ENCODE data around the gene SCCPDH. TPM values are rescaled to one million over a fixed set of nuclear protein-coding genes. Genes with fewer than 3 reads are reported as not detected.

Gene SCCPDH
- total RNA-seq, 1 experiment from 2014 or later, result 10.9 TPM

DNA sequence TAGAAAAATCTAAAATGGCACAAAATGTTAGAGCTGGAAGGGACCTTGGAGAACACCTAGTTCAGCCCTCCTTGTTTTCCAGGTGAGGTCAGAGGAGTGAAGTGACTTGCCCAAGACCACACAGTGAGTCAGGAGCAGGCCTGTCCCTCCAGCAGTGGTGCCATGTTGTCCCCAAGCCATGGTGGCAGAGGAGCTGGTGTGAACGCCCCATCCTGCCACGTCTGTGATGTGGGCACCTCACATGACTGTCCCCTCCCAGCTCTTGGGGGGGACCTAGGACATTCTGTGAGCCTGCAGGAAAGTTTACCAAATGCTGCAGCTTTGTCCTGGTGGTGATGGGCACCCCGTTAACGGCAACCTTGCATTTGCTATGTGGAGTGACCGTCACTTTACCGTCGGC is 66.2 kb downstream of the SCCPDH start:
- CTCF ChIA-PET, result no interaction called here
- DNase-seq (ENCODE audit: low spot score) (no peak), ATAC-seq (no peak)
- TF ChIP-seq, protein P1, sequence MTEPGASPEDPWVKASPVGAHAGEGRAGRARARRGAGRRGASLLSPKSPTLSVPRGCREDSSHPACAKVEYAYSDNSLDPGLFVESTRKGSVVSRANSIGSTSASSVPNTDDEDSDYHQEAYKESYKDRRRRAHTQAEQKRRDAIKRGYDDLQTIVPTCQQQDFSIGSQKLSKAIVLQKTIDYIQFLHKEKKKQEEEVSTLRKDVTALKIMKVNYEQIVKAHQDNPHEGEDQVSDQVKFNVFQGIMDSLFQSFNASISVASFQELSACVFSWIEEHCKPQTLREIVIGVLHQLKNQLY (CRISPR knock-in tag; IDR thresholded peaks at IDR 0.05), result no peak
- Mint-ChIP-seq H3K9me3 (no peaks in the 10 kb centered on the region), H3K4me3 (no peak overlapping the region), H3K4me1 (peaks cover 45% of the 10 kb centered on the region), H3K27ac (no peak overlapping the region), H3K27me3 (ENCODE audit: low read depth) (peaks cover 7% of the 10 kb centered on the region; the same call in 1 of the 2 replicates), H3K36me3 (no peaks in the 10 kb centered on the region)
- POLR2A ChIA-PET, result no interaction called here

DNA sequence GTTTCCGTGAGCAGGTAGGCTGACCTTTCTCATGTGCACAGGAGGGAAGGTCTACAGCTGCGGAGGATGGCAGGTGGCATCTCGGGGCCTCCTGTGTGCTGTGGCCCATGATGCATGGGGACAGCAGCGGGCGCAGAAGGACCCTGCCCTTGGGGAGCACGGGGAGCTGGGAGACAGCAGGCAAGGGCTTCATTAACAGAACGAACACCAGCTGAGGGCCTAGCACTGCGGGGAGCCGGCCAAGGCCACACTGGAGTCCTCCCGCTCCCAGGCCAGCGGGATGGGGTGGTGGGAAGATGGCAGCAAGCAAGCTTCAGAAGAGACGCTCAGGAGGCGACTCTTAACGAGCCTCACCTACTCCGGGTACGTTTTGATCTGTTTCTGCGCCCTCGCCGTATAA is 66.6 kb downstream of the SCCPDH start:
- ChIA-PET CTCF (no interaction called here), POLR2A (no interaction called here)
- Mint-ChIP-seq H3K9me3 (no peaks in the 10 kb centered on the region), H3K4me3 (no peak overlapping the region), H3K4me1 (peaks cover 49% of the 10 kb centered on the region), H3K27ac (no peak overlapping the region), H3K27me3 (ENCODE audit: low read depth) (peaks cover 7% of the 10 kb centered on the region; the same call in 1 of the 2 replicates), H3K36me3 (no peaks in the 10 kb centered on the region)
- DNase-seq (ENCODE audit: low spot score) (no peak), ATAC-seq (no peak)
- TF ChIP-seq ZNF263 (CRISPR knock-in tag; IDR thresholded peaks at IDR 0.05; ENCODE audit: low read depth) (no peak; the same call in 1 of the 2 replicates), ZNF416 (CRISPR knock-in tag; IDR thresholded peaks at IDR 0.05) (no peak), GRHL2 (CRISPR knock-in tag; IDR thresholded peaks at IDR 0.05; ENCODE audit: insufficient replicate concordance, severe bottlenecking) (no peak), KAT7 (CRISPR knock-in tag; IDR thresholded peaks at IDR 0.05; ENCODE audit: borderline replicate concordance) (no peak), HMGA2 (CRISPR knock-in tag; IDR thresholded peaks at IDR 0.05) (no peak), MXD4 (CRISPR knock-in tag; IDR thresholded peaks at IDR 0.05; ENCODE audit: borderline replicate concordance) (no peak), ZNF121 (CRISPR knock-in tag; IDR thresholded peaks at IDR 0.05) (no peak), FOXP1 (CRISPR knock-in tag; IDR thresholded peaks at IDR 0.05; ENCODE audit: borderline replicate concordance) (no peak), SMAD3 (CRISPR knock-in tag; IDR thresholded peaks at IDR 0.05; ENCODE audit: borderline replicate concordance) (no peak), NR1H2 (CRISPR knock-in tag; IDR thresholded peaks at IDR 0.05) (no peak), MYBL2 (CRISPR knock-in tag; IDR thresholded peaks at IDR 0.05) (no peak), NR2C2 (CRISPR knock-in tag; IDR thresholded peaks at IDR 0.05) (no peak)
- TF ChIP-seq, protein P2, sequence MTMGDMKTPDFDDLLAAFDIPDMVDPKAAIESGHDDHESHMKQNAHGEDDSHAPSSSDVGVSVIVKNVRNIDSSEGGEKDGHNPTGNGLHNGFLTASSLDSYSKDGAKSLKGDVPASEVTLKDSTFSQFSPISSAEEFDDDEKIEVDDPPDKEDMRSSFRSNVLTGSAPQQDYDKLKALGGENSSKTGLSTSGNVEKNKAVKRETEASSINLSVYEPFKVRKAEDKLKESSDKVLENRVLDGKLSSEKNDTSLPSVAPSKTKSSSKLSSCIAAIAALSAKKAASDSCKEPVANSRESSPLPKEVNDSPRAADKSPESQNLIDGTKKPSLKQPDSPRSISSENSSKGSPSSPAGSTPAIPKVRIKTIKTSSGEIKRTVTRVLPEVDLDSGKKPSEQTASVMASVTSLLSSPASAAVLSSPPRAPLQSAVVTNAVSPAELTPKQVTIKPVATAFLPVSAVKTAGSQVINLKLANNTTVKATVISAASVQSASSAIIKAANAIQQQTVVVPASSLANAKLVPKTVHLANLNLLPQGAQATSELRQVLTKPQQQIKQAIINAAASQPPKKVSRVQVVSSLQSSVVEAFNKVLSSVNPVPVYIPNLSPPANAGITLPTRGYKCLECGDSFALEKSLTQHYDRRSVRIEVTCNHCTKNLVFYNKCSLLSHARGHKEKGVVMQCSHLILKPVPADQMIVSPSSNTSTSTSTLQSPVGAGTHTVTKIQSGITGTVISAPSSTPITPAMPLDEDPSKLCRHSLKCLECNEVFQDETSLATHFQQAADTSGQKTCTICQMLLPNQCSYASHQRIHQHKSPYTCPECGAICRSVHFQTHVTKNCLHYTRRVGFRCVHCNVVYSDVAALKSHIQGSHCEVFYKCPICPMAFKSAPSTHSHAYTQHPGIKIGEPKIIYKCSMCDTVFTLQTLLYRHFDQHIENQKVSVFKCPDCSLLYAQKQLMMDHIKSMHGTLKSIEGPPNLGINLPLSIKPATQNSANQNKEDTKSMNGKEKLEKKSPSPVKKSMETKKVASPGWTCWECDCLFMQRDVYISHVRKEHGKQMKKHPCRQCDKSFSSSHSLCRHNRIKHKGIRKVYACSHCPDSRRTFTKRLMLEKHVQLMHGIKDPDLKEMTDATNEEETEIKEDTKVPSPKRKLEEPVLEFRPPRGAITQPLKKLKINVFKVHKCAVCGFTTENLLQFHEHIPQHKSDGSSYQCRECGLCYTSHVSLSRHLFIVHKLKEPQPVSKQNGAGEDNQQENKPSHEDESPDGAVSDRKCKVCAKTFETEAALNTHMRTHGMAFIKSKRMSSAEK (CRISPR knock-in tag; IDR thresholded peaks at IDR 0.05; ENCODE audit: borderline replicate concordance), result no peak
- TF ChIP-seq, protein P3, sequence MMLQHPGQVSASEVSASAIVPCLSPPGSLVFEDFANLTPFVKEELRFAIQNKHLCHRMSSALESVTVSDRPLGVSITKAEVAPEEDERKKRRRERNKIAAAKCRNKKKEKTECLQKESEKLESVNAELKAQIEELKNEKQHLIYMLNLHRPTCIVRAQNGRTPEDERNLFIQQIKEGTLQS (CRISPR knock-in tag; conservative IDR thresholded peaks at IDR 0.05), result no peak

DNA sequence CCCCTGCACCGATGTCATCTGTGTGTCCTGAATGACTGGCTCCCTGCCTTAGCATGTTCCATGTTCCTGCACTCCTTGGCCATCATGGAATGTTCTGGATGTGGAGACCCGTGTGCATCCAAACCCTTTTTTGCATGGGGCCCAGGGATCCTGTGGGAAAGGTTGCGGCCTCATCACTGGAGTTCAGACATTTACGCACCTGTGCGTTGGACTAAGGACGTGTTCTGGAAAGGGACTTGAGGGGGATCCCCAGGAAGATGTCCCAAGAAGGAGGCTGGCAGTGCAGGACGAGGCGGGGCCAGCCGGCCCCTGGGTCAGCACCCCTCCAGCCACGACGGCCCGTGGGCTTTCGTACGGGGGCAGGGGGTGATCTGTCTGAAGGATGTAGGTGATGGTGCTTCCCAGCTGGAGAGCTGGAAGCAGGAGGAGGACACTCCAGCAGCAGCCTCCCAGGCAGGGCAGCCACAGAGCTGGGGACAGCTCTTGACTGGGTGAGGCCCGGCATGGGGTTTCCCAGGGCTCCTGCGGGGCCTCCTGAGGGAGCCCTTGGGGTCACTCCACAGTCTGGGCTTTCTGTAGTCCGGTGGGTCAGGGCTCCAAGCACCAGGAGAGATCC is 67.2 kb downstream of the SCCPDH start:
- Mint-ChIP-seq H3K27me3 (ENCODE audit: low read depth) (peaks cover 7% of the 10 kb centered on the region; the same call in 1 of the 2 replicates), H3K4me3 (no peak overlapping the region), H3K27ac (no peak overlapping the region), H3K9me3 (no peaks in the 10 kb centered on the region), H3K4me1 (peaks cover 55% of the 10 kb centered on the region), H3K36me3 (no peaks in the 10 kb centered on the region)
- DNase-seq (ENCODE audit: low spot score) (no peak), ATAC-seq (no peak)
- ChIA-PET CTCF (no interaction called here), POLR2A (no interaction called here)
- no peak for TF ChIP-seq ZNF121 (CRISPR knock-in tag; IDR thresholded peaks at IDR 0.05)
- no peak for TF ChIP-seq ZNF232 (CRISPR knock-in tag; IDR thresholded peaks at IDR 0.05)
- no peak for TF ChIP-seq ZNF416 (CRISPR knock-in tag; IDR thresholded peaks at IDR 0.05)
- TF ChIP-seq, protein P4, sequence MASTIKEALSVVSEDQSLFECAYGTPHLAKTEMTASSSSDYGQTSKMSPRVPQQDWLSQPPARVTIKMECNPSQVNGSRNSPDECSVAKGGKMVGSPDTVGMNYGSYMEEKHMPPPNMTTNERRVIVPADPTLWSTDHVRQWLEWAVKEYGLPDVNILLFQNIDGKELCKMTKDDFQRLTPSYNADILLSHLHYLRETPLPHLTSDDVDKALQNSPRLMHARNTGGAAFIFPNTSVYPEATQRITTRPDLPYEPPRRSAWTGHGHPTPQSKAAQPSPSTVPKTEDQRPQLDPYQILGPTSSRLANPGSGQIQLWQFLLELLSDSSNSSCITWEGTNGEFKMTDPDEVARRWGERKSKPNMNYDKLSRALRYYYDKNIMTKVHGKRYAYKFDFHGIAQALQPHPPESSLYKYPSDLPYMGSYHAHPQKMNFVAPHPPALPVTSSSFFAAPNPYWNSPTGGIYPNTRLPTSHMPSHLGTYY (CRISPR knock-in tag; IDR thresholded peaks at IDR 0.05), result no peak
- no peak for TF ChIP-seq ZNF396 (CRISPR knock-in tag; IDR thresholded peaks at IDR 0.05; ENCODE audit: borderline replicate concordance)
- no peak for TF ChIP-seq NFYB (CRISPR knock-in tag; conservative IDR thresholded peaks at IDR 0.05; ENCODE audit: low read depth)
- TF ChIP-seq, protein P5, sequence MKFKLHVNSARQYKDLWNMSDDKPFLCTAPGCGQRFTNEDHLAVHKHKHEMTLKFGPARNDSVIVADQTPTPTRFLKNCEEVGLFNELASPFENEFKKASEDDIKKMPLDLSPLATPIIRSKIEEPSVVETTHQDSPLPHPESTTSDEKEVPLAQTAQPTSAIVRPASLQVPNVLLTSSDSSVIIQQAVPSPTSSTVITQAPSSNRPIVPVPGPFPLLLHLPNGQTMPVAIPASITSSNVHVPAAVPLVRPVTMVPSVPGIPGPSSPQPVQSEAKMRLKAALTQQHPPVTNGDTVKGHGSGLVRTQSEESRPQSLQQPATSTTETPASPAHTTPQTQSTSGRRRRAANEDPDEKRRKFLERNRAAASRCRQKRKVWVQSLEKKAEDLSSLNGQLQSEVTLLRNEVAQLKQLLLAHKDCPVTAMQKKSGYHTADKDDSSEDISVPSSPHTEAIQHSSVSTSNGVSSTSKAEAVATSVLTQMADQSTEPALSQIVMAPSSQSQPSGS (CRISPR knock-in tag; IDR thresholded peaks at IDR 0.05; ENCODE audit: borderline replicate concordance, low read depth), result no peak
- no peak for TF ChIP-seq TEAD4 (CRISPR knock-in tag; IDR thresholded peaks at IDR 0.05)
- TF ChIP-seq, protein P6, sequence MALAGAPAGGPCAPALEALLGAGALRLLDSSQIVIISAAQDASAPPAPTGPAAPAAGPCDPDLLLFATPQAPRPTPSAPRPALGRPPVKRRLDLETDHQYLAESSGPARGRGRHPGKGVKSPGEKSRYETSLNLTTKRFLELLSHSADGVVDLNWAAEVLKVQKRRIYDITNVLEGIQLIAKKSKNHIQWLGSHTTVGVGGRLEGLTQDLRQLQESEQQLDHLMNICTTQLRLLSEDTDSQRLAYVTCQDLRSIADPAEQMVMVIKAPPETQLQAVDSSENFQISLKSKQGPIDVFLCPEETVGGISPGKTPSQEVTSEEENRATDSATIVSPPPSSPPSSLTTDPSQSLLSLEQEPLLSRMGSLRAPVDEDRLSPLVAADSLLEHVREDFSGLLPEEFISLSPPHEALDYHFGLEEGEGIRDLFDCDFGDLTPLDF (CRISPR knock-in tag; IDR thresholded peaks at IDR 0.05), result no peak
- TF ChIP-seq, protein P7, sequence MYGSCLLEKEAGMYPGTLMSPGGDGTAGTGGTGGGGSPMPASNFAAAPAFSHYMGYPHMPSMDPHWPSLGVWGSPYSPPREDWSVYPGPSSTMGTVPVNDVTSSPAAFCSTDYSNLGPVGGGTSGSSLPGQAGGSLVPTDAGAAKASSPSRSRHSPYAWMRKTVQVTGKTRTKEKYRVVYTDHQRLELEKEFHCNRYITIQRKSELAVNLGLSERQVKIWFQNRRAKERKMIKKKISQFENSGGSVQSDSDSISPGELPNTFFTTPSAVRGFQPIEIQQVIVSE (CRISPR knock-in tag; IDR thresholded peaks at IDR 0.05; ENCODE audit: borderline replicate concordance), result no peak

Data from WTC11 (cell line).